Kidney epithelial cell (primary cell): ENCODE data around the gene ZEB2. TPM values are rescaled to one million over a fixed set of nuclear protein-coding genes. Genes with fewer than 3 reads are reported as not detected.

Experiments used
- DNase-seq: peaks from one replicate; pipeline ENCODE4 v3.0.0-alpha.2; 2010; ENCODE audit warnings: low read depth
- H3K27me3 ChIP-seq: 2 replicates; pipeline ENCODE4 v1.6.0; 2011; ENCODE audit warnings: low read length; ENCODE audit not compliant: control insufficient read depth, insufficient read depth
- H3K36me3 ChIP-seq: 2 replicates; pipeline ENCODE4 v1.5.1; 2011; ENCODE audit warnings: low read length; ENCODE audit not compliant: control insufficient read depth, insufficient read depth
- H3K4me3 ChIP-seq: 2 replicates; pipeline ENCODE4 v1.5.1; 2011; ENCODE audit warnings: low read depth, mild to moderate bottlenecking, control low read depth, low read length
- total RNA-seq: library from RNA; depleted of rRNA; stranded (reverse); fragments of >200 nt; gene quantifications from 2 replicates; pipeline ENCODE4 v1.2.3, GENCODE V29; 2015
- TF ChIP-seq, protein P1 (sequence below): IDR thresholded peaks from 2 replicates; pipeline ENCODE4 v1.5.1; 2011; ENCODE audit warnings: mild to moderate bottlenecking, moderate library complexity, low read length, control low read depth, inconsistent platforms; ENCODE audit not compliant: insufficient read depth, poor library complexity, severe bottlenecking

ZEB2 gene
- total RNA-seq, 1 donor from 2014 or later = 14.7 TPM

DNA sequence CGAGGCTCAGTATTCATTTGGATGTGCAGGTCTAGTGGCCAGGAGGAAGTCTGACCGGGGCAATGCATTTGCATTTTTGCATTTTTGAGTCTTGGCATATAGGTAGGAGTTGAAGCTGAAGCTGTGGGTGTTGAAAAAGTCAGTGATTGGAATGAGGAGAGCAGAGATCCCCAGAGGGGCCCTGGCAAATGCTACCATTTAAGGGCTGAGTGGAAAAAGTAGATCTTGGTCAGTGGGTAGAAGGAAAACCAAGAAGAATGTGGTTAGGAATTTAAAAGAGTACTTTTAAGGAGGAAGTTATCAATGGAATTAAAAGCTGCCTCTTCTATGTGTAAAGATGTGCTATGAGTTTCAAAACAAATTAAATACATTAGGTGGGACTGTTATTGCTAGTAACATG lies 143.0 kb downstream of the ZEB2 start:
- Histone ChIP-seq H3K27me3 (no peaks in the 10 kb centered on the region), H3K4me3 (no peak overlapping the region), H3K36me3 (no peaks in the 10 kb centered on the region)
- no peak for DNase-seq
- TF ChIP-seq, protein P1, sequence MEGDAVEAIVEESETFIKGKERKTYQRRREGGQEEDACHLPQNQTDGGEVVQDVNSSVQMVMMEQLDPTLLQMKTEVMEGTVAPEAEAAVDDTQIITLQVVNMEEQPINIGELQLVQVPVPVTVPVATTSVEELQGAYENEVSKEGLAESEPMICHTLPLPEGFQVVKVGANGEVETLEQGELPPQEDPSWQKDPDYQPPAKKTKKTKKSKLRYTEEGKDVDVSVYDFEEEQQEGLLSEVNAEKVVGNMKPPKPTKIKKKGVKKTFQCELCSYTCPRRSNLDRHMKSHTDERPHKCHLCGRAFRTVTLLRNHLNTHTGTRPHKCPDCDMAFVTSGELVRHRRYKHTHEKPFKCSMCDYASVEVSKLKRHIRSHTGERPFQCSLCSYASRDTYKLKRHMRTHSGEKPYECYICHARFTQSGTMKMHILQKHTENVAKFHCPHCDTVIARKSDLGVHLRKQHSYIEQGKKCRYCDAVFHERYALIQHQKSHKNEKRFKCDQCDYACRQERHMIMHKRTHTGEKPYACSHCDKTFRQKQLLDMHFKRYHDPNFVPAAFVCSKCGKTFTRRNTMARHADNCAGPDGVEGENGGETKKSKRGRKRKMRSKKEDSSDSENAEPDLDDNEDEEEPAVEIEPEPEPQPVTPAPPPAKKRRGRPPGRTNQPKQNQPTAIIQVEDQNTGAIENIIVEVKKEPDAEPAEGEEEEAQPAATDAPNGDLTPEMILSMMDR = no peak

DNA sequence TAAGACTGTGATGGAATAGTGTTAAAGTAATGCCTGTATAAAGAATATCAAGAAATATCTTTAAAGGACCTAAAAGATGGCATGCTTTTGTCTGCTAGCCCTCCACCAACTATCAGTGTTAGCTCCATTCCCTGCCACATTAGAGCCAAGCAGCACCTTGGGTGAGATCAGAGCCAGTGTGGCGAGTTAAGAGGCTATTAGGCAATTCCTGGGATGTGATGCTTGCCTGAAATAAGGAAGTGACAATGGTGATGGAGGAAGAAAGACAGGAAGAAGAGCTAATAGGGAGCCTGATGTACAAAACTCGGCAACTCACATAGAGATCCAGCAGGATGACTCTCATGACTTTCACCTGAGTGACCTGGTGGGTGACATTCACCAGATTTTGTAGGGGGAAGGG lies 143.5 kb downstream of the ZEB2 start:
- Histone ChIP-seq H3K4me3 (no peak overlapping the region), H3K27me3 (no peaks in the 10 kb centered on the region), H3K36me3 (no peaks in the 10 kb centered on the region)
- TF ChIP-seq, protein P1 = no peak
- no peak for DNase-seq

DNA sequence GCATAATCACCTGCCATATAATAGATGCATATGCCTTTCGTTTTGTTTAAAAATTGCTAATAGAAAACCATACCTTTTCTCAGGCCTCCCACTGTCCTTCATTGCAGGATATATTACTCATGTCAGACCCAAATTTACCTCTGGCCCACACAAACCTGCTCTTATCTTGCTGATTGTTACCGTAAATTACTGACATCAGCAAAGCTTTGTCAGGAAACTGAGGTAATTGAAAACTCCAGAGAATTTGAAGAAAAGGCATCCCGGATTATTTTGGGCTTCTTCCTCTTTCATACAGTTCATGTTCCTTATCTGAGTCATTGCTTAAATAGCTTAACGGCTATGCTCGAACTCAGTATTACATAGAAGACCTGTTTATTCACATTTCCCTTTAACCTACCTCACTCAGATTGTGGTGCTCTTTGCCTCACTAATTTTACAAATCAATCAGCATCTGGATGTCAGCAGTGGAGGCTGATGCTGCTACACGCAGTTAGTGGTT lies 145.7 kb downstream of the ZEB2 start:
- H3K36me3 ChIP-seq = no peaks in the 10 kb centered on the region
- H3K27me3 ChIP-seq = no peaks in the 10 kb centered on the region
- no peak for DNase-seq
- TF ChIP-seq, protein P1 = no peak
- no peak overlapping the region for H3K4me3 ChIP-seq

DNA sequence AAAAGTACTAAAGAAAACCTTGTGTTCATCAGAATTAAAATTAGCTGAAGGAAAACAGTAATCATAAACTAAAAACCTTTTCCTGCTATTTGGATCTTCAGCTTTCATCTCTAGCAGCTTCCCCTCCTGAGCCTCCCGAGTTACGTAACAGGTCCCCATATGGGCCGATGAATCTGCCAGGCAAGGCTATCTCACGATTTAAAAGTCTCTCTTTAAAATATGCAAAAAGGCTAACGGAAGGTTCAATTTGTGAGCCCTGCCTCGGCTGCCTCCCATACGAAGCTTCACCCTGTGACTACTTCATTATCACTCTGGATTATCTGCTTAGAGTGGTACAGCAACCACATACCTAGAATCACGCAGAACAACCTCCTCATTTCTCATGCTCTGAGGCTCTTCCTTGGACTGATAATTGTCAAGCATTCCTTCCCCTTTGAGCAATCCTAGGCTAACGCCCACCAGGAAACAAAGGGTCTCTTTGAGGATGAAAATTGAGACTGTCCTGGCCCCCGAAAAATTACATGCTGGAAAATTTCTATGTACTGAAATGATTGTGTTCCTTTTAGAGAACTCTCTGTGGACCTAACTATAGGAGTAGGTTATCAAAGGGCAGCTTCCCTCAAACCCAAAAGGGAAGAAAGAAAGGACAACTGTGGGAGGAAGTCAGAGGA lies 147.4 kb downstream of the ZEB2 start:
- Histone ChIP-seq H3K36me3 (no peaks in the 10 kb centered on the region), H3K27me3 (no peaks in the 10 kb centered on the region), H3K4me3 (no peak overlapping the region)
- DNase-seq = no peak
- TF ChIP-seq, protein P1 = no peak

DNA sequence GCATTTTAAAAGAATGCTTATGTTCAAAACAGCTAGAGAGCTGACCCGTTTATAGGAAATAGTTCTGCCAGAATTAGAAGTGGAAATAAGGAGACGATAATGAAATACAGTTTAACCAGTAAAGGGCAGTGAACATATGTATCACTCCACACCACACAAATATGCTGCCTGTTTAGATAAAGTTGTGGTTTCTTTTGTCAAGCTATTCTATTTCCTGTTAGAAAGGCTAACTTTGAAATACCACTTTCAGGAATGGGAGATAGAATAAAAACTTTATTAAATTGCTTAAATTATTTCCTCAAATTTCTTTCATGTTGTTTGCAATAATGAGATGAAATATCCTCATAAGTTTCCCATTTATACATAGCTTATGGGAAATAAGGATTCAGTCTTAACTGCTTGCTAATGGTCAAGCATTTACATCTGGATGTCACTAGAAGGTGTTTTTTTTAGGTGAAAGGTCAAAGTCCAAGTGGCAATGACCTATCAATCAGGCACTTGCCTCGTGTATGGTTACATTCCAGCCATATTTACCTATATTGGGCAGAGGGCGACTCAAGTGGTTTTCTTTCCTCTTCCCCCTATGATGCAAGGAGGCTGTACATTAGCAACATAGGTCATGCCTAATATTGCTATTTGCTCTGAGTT lies 148.9 kb downstream of the ZEB2 start:
- Histone ChIP-seq H3K4me3 (no peak overlapping the region), H3K27me3 (no peaks in the 10 kb centered on the region), H3K36me3 (no peaks in the 10 kb centered on the region)
- no peak for DNase-seq
- TF ChIP-seq, protein P1 = no peak
